A204.1 (cell line): ENCODE data around the gene IL18R1.

Source experiments
- FAIRE-seq: peaks from 2 replicates; lab custom pipeline; 2012; peaks lifted over from hg19 to GRCh38; lab: Jason Lieb, UNC

Gene IL18R1

GRCh38 chr2:102345329-102345920 lies 10.2 kb upstream of the IL18R1 start:
- no peak for FAIRE-seq

GRCh38 chr2:102346381-102347130 lies 9.0 kb upstream of the IL18R1 start:
- FAIRE-seq, result no peak

- FAIRE-seq, result no peak
Measured at GRCh38 chr2:102350137-102350793, 5.3 kb upstream of the IL18R1 start.

- no peak for FAIRE-seq
Measured at GRCh38 chr2:102356381-102356712, 751 bp downstream of the IL18R1 start.

GRCh38 chr2:102356741-102357140 lies 1.1 kb downstream of the IL18R1 start:
- FAIRE-seq, result no peak

GRCh38 chr2:102357937-102358336 lies 2.3 kb downstream of the IL18R1 start:
- no peak for FAIRE-seq

GRCh38 chr2:102358496-102358895 lies 2.9 kb downstream of the IL18R1 start:
- FAIRE-seq, result no peak

GRCh38 chr2:102359527-102359926 lies 3.9 kb downstream of the IL18R1 start:
- FAIRE-seq, result no peak

GRCh38 chr2:102361632-102362241 lies 6.1 kb downstream of the IL18R1 start:
- no peak for FAIRE-seq

- FAIRE-seq, result no peak
Measured at GRCh38 chr2:102365763-102366162, 10.2 kb downstream of the IL18R1 start.

GRCh38 chr2:102366406-102367112 lies 11.0 kb downstream of the IL18R1 start:
- FAIRE-seq, result no peak

GRCh38 chr2:102367331-102367971 lies 11.9 kb downstream of the IL18R1 start:
- FAIRE-seq, result no peak

GRCh38 chr2:102368461-102369109 lies 13.0 kb downstream of the IL18R1 start:
- no peak for FAIRE-seq

- FAIRE-seq, result no peak
Measured at GRCh38 chr2:102369866-102370265, 14.3 kb downstream of the IL18R1 start.

GRCh38 chr2:102376052-102376591 lies 20.5 kb downstream of the IL18R1 start:
- FAIRE-seq, result no peak

GRCh38 chr2:102383722-102384121 lies 28.1 kb downstream of the IL18R1 start:
- no peak for FAIRE-seq

GRCh38 chr2:102385522-102385921 lies 29.9 kb downstream of the IL18R1 start:
- FAIRE-seq, result no peak

GRCh38 chr2:102386004-102386403 lies 30.4 kb downstream of the IL18R1 start:
- no peak for FAIRE-seq

- no peak for FAIRE-seq
Measured at GRCh38 chr2:102386867-102387541, 31.4 kb downstream of the IL18R1 start.

- no peak for FAIRE-seq
Measured at GRCh38 chr2:102387763-102388546, 32.4 kb downstream of the IL18R1 start.
